H4 (cell line): ENCODE data around the gene IL16. TPM values are rescaled to one million over a fixed set of nuclear protein-coding genes. Genes with fewer than 3 reads are reported as not detected.

Experiments used
- DNase-seq: peaks from one replicate; pipeline ENCODE4 v3.0.0-alpha.2; 2015; ENCODE audit warnings: low spot score
- total RNA-seq: library from RNA; depleted of rRNA; stranded (reverse); fragments of >200 nt; shearing (Covaris generic); gene quantifications from 2 replicates; pipeline ENCODE4 v1.2.3, GENCODE V29; 2014

Gene IL16
- total RNA-seq, 1 experiment from 2014 or later: 0.17 TPM

DNA sequence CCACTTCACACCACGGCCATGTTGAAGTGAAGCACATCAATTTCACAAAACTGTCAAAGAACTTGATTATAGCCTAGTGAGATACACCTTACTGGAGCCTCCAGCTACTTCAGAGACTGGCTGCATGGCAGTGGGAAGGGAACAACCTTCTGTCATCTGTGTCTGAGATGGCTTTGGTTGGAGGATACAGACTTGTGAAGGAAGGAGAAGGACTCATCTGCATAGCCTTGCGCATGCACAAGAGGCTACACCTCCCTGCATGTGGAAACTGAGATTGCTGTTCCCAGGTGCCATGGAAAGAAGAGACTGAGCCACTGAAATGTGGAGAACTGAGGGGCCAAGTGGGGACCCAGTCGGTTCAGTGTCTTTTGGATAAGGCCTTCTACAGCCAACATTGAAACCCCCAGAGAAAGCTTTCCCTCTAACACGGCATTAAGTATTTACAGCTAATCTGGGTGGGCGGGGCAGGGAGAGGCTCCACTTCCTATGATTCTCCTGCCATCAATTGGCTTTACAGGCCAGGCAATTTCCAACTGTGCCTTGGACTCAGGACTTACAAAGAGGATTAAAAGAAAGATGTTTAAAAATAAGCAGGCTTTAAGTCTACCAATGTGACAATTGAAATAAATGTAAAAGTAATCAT is 58.8 kb downstream of the IL16 start:
- no peak for DNase-seq

DNA sequence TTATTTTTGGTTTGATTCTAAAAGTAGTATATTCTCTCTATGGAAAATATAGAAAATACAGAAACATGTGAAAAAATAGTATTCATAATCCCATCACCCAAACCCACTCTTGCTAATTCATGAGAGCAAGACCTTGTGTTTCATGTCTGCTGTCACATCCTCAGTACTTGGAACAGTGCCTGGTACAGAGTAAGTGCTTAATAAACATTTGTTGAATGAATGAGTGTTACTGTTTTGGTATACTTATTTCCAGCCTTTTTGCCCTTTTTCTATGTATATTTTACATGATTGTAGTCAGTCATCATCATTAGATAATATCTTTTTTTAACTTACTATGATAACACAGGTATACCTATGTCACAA is 59.3 kb downstream of the IL16 start:
- no peak for DNase-seq

- DNase-seq: peak; percentile 35
These were observed 60.2 kb downstream of the IL16 start for GRCh38 chr15:81256916-81257315.

GRCh38 chr15:81257435-81257834 is 60.8 kb downstream of the IL16 start:
- no peak for DNase-seq

GRCh38 chr15:81258455-81258854 is 61.8 kb downstream of the IL16 start:
- DNase-seq: no peak

DNA sequence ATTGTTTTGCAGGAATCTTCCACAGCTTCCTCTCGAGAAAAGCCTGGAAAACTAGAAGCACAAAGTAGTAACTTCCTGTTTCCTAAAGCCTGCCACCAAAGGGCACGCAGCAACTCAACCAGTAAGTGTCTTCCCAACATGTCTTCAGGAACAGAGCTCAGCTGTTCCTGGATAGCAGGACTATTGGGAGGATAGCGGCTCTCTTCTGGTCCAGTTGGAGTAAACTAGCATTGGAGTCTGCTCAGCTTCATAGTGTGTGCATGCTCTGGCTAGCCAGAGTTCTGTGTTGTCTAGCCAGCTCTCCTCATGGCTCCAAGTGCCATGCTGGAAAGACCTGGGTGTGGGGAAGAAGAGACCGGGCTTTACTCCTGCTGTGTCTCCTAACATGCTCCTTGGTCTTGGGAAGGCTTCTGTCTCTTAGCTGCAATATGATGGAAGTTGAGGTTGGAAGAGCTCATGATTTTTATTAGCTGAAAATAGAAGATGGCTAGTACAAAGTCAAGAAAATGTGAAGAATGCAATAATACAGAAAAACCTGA is 63.1 kb downstream of the IL16 start:
- DNase-seq: no peak

DNA sequence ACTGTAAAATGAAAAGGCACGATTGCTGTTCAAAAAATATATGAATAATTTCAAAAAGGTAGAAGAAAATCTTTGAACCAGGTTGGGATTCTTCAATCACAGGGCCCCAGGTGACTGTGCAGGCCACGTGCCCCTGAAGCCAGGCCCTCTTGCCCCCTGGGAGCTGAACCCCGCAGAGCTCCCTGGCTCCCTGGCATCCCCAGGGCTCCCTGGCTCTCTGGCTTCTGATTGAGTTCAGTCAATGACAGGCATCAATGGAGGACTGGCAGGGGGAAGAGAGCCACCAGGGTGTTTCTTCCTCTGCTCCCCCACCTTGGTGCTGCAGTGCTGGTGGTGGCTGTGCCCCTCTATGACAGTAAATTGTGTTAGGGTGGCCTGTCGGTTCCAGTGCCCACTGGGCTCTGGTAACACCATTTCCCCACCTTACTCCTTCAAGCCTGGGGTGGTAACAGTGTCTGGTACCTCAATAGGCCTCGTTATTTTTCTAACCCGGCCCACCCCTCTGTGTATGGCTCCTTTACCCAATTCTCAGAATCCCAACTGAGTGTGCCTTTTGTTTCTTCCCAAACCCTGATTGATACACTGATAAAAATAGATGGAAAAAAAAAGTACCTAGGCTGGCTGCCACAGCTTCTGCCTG is 64.6 kb downstream of the IL16 start:
- DNase-seq: no peak

DNA sequence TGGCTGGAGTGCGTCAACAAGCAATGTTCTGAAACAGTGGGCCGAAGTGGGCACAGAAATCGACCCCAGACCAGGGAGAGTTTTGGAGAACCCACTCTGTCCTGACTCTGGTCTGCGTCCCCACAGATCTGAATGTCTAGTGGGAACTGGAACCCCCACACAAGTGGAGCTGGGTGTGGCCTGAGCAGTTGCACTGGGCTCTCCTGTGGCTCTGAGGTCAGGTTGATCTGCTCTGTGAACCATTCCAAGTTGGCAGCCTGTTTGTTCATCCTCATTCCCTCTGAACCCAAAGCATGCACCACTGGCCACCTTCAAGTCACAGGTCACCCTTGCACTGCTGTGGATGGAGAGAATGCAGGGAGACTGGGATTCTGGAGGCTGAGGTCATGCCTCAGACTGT is 66.8 kb downstream of the IL16 start:
- no peak for DNase-seq

- no peak for DNase-seq
These were observed 67.6 kb downstream of the IL16 start for GRCh38 chr15:81264072-81264857.

DNA sequence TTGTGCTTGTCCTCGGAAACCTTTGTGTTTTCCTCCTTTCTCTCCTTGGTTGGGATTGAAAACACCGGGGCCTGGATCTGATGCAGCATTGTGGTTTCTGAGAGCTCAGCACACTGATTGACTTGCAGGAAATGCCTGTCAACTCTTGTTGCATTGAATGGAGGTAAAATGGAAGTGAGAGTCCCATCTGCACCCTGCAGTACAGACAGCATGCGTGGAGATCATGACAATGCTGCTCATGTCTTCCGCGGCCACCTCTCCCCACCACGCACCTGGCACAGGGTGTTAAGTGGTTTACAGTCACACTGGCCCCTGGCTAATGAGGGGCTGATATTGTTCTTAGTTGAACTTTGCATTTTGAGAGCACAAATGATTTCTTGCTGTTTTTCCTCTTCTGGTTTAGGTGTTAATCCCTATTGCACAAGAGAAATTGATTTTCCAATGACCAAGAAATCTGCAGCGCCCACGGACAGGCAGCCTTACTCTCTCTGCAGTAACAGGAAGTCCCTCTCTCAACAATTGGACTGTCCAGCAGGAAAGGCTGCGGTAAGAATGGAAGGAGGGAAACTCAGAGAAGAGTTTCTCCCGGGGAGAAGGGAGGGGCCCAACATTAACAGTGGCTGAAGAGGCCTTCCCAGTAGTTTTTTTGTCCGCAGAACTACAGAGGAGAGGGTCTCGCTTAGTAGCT is 68.7 kb downstream of the IL16 start:
- DNase-seq: no peak

- DNase-seq: peak; percentile 78
These were observed 69.5 kb downstream of the IL16 start for GRCh38 chr15:81265944-81266775.

GRCh38 chr15:81268340-81268739 is 71.7 kb downstream of the IL16 start:
- no peak for DNase-seq

DNA sequence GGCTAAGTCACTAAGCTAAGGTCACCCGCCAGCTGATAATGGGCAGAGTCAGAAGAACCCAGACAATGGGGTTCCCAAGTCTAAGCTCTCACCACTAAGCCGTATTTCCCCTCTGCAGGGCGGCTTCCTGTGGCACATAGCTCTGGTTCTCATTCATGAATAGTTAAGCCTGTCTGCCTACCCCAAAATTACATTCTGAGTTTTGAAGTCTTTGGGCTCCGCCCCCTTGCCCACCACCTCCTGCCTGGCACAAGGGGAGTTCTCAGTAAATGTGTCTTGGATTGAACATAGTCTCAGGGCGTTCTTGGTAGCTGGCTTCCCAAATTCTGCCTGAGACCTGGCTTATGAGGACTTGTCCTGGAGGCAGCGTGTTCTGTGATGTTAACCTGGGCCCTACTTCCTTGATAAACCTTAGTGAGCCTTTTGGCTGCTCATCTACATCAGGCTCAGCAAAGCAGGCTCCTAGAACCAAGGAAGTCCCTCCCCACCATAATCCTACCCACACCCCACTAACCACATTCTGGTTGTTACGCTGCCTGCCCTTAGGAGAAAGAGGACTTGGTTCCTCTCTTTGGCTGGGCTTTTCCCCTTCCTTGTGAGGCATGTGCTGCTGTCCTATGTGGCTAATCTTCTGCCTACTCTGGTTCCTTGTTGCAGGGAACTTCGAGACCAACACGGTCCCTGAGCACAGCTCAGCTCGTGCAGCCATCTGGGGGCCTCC is 72.4 kb downstream of the IL16 start:
- no peak for DNase-seq

DNA sequence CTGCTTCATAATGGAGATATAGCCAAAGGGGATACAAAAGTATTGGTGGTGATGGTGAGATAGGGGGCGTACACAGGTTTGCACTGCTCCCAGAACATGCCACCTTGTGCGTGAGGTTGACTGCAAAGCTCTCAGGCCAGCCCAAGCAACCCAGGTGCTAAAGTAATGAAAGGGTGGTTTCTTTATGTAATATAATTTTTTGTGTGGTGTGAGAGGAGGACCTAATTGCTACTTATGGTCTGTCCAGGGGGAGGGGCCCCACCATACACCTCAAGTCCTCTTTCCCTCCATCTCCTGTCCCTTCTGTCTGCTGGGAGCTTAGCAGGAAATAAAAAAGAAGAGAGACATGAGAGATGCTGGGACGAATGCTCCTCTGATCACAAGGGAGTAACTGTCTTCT is 73.5 kb downstream of the IL16 start:
- DNase-seq: no peak

DNA sequence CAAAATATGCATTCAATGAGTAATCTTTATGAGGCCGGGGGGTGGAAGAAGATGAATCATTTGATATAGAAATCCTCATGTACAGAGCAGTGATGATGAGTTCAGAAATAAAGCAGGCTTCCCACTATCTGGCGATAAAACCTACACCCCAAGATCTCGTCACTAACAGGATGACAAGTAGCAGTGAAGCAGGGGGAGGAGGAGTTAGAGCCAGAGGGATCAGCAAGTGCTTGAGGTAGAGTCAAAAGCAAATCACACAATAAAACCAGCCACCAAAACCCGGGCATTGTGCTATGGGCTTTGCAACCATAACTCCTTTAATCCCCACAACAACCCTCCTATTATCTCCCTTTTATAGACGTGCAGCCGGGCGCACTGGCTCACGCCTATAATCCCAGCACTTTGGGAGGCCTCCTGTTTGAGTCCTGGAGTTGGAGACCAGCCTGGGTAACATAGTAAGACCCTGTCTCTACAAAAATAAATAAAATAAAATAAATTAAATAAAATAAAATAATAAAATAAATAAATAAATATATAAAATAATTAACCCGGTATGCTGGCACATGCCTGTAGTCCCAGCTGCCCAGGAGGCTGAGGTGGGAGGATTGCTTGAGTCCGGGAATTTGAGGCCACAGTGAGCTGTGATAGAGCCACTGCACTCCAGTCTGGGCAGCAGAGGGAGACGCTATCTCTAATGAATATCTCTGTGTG is 74.3 kb downstream of the IL16 start:
- no peak for DNase-seq

DNA sequence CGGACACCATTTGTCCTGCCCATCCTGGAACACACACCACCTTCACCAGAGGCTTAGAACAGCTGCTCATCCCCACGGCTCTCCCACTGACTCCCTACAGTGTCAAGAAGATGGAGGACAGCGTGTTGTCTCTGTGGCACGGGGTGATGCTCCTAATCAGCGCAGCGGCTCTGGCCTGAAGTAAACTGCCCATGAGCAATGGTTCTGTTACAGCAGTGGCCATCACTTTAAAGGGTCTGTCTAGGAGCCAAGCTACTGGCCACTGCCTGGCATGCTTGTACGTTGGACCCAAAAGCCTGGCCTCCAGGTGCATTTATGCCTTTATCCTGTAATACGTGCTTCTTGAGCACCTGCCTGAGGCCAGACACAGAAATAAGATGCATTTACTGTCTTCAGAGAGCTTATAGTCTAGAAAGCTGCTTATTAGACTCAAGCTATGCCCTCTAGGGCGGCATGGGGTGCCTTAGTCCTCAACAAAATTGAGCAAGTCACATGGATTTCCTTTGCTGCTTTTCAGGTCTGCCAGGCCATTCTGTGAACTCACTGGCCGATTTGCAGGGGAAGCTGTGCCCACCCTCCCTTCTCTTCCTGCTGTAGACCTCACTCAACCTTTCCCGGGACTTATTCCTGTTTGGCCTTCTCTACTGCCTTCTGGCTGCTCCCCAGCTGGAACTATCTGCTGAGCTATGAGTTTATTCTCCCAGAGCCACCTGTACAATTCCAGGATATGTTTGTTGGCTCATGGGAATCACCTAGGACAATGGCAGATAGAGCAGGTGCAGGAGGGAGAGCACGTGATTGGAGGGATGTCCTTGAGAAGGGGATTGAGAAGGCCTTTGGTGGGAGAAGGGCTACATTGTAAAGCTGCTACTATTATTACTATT is 75.3 kb downstream of the IL16 start:
- DNase-seq: no peak

- no peak for DNase-seq
These were observed 76.5 kb downstream of the IL16 start for GRCh38 chr15:81273200-81273599.

DNA sequence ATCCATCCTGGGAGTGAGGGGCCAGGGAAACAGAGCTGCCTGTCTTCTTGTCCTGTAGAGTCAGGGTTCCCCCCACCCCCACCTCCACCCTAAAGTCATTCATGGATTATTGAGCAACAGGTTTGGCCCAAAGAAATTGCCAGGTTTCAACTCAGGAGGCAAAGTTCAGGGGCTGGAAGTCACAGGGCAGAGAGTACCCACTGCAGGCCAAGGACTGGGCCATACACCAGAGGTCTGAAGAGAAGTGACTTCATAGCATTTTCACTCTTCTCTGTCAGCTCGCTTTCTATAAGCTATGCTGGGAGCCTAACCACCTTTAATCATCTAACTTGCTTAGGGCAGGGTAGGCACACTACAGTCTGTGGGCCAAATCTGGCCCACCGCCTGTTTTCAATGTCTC is 77.2 kb downstream of the IL16 start:
- DNase-seq: no peak

- DNase-seq: no peak
These were observed 77.6 kb downstream of the IL16 start for GRCh38 chr15:81274255-81274654.
